Ovary (tissue), 9 donors: ENCODE results near the gene KPNA4. TPM values are rescaled to one million over a fixed set of nuclear protein-coding genes. Genes with fewer than 3 reads are reported as not detected.
"Not testable (repeated sequence)": the region's sequence is repeated elsewhere in the genome, so short reads cannot be mapped to it uniquely, and the experiment has no call there.

Source experiments
- DNase-seq, 5 donors: peaks; one replicate each; pipeline ENCODE4 v3.0.0-alpha.2; 2019 to 2020
- H3K27ac ChIP-seq, 2 donors: fragments of 200-600 bp; one replicate each; pipeline versions ENCODE4 v1.5.1 to v1.8.0; 2019 to 2022
- H3K27me3 ChIP-seq: fragments of 200-600 bp; one replicate; pipeline ENCODE4 v1.8.0; 2022
- H3K36me3 ChIP-seq: fragments of 200-600 bp; sonication (generic); one replicate; pipeline ENCODE4 v1.5.1; 2019
- H3K4me1 ChIP-seq: one replicate; pipeline ENCODE4 v1.8.1; 2013; ENCODE audit warnings: mild to moderate bottlenecking, moderate library complexity; ENCODE audit not compliant: insufficient read depth
- H3K4me3 ChIP-seq: fragments of 200-600 bp; sonication (generic); one replicate; pipeline ENCODE4 v1.5.1; 2017
- H3K9me3 ChIP-seq, 2 donors: fragments of 200-600 bp in 1 of 2; sonication (generic) in 1 of 2; one replicate each; pipeline versions ENCODE4 v1.5.1 to v1.8.1; 2013 to 2019; ENCODE audit warnings: mild to moderate bottlenecking in 1 of 2, moderate library complexity in 1 of 2
- EP300 ChIP-seq: sonication (generic); formaldehyde crosslinking; IDR thresholded peaks from one replicate; pipeline ENCODE4 v1.6.1; 2017; ENCODE audit warnings: antibody characterized with exemption
- POLR2A ChIP-seq: fragments of 450-650 bp; IDR thresholded peaks from one replicate; pipeline ENCODE4 v1.6.1; 2017; ENCODE audit warnings: antibody characterized with exemption, mild to moderate bottlenecking, moderate library complexity
- WGBS, 3 donors: extraction: QIAGEN DNeasy Blood & Tissue Kit in 1 of 3; methylation state at CpG; one replicate each; pipeline versions ENCODE4 v1.1.5 to v1.1.7; 2013 to 2017; 5-methylcytosine and 5-hydroxymethylcytosine counted together
- intact Hi-C, 4 donors: fragments of 100-400 bp; cut with DNase I; formaldehyde crosslinking; loops; one replicate each; pipeline versions ENCODE4 v1.11.0 to v1.15.1; 2022 to 2023
- polyA plus RNA-seq, 2 donors: library from polyadenylated mRNA; stranded (reverse); fragments of 200-250 nt in 1 of 2; fragments of 350-450 nt in 1 of 2; fragmentation: Illumina TruSeq in 1 of 2; extraction: RNeasy Lipid Tissue Mini Kit (QIAGEN cat#74804) in 1 of 2; gene quantifications; one replicate each; pipeline ENCODE4 v1.2.3, GENCODE V29; 2013 to 2014
- total RNA-seq, 7 donors: library from RNA; depleted of rRNA in 2 of 7; stranded (reverse); fragments of >200 nt in 2 of 7; fragmentation: NEBNext Ultra II Directional in 3 of 7; extraction: Animal tissue kit (Norgen Biotek cat#: 25700) in 3 of 7; gene quantifications; one replicate each; pipeline versions ENCODE4 v1.1.0 to v1.2.4, GENCODE V29; 2016 to 2023
- TF ChIP-seq, protein P1 (sequence below), 3 donors: fragments of 450-650 bp in 2 of 3; fragments of 200-600 bp in 1 of 3; IDR thresholded peaks; one replicate each; pipeline versions ENCODE4 v1.5.1 to v1.8.0; 2016 to 2022; ENCODE audit warnings: antibody characterized with exemption in 3 of 3, mild to moderate bottlenecking in 1 of 3
- donor health status: DM: no; HTN: no; CAD: no; lungs with moderate emphysema.
- donor health status: DM: no; HTN: no; CAD: no.
- donor health status: Bipolar disorder and iron deficiency.
- donor health status: DM: yes; HTN: yes; CAD: no.
- donor health status: DM: no; HTN: no; CAD: no.
- donor health status: DM: yes; HTN: yes; CAD: no.

Gene KPNA4
- total and polyA plus RNA-seq, 9 donors = 11.4 to 64.0 (median 36.8) TPM

DNA sequence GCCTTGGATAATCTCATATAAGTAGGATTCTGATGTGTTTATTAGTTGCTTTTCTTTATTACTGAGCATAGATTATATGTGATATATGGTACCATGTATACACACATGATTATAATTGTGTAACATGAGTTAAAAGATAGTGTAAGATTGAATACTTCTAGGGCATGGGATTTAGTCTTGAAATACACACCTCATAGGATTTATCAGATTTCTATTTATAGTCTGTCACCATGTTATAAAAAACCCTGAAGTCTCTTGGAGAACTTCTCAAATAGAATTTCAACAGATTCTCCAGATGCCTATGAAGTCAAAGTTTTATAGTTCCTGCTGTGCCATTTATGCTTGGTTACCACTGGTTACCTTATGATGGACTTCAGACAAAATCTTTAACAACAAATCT lies 11.2 kb upstream of the KPNA4 start:
- Histone ChIP-seq H3K27ac (no peak overlapping the region), H3K4me1 (no peaks in the 10 kb centered on the region), H3K4me3 (no peak overlapping the region), H3K9me3 (peaks cover 0 to 6% of the 10 kb centered on the region in 2 donors), H3K36me3 (no peaks in the 10 kb centered on the region), H3K27me3 (no peaks in the 10 kb centered on the region)
- intact Hi-C loops = no loop called here
- TF ChIP-seq POLR2A (no peak), EP300 (no peak)
- TF ChIP-seq, protein P1, sequence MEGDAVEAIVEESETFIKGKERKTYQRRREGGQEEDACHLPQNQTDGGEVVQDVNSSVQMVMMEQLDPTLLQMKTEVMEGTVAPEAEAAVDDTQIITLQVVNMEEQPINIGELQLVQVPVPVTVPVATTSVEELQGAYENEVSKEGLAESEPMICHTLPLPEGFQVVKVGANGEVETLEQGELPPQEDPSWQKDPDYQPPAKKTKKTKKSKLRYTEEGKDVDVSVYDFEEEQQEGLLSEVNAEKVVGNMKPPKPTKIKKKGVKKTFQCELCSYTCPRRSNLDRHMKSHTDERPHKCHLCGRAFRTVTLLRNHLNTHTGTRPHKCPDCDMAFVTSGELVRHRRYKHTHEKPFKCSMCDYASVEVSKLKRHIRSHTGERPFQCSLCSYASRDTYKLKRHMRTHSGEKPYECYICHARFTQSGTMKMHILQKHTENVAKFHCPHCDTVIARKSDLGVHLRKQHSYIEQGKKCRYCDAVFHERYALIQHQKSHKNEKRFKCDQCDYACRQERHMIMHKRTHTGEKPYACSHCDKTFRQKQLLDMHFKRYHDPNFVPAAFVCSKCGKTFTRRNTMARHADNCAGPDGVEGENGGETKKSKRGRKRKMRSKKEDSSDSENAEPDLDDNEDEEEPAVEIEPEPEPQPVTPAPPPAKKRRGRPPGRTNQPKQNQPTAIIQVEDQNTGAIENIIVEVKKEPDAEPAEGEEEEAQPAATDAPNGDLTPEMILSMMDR (IDR thresholded peaks at IDR 0.05) = no peak
- DNase-seq = no peak

DNA sequence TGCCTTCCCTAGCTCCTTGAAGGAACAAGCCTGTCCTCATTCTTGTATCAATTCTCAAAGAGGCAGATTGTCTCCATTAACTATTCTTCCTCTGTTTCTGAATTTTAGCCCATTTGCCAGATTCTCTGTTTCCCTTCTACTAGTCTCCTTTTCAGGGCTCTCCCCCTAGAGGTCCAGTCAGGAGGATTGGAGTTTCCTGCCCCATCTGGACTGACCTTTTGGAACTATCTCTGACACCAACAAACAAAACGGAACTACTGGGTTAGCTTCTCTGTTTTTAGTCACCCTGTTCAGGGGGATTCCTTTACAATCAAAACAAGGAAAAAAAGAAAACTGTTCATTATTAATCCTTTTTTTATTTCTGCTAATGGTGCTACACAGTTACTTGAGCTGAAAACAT lies 10.2 kb upstream of the KPNA4 start:
- Histone ChIP-seq H3K4me1 (no peaks in the 10 kb centered on the region), H3K27me3 (no peaks in the 10 kb centered on the region), H3K36me3 (no peaks in the 10 kb centered on the region), H3K27ac (no peak overlapping the region), H3K4me3 (no peak overlapping the region), H3K9me3 (peaks cover 0 to under 1% of the 10 kb centered on the region in 2 donors)
- WGBS, 3 donors = 40 to 72% (median 56%) methylated on average over 1 of the region's 1 CpG
- intact Hi-C loops = no loop called here
- TF ChIP-seq, protein P1 (IDR thresholded peaks at IDR 0.05) = no peak
- TF ChIP-seq POLR2A (no peak), EP300 (no peak)
- DNase-seq = no peak

DNA sequence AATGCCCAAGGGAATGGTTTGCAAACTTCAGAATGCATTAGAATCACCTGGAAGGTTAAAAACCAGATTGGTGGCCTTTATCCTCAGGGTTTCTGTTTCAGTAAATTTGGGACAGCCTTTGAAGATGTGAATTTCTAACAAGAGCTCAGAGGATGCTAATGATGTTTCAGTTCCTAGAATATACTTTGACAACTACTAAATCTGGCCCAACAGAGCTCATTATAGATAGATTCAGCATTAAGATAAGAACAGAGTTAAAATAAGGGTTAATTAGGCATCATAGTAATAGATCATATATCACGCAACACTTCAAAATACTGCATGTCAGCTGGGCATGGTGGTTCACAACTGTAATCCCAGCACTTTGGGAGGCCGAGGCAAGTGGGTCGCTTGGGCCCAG lies 9.3 kb upstream of the KPNA4 start:
- Histone ChIP-seq H3K36me3 (no peaks in the 10 kb centered on the region), H3K27ac (no peak overlapping the region), H3K4me1 (no peaks in the 10 kb centered on the region), H3K27me3 (no peaks in the 10 kb centered on the region), H3K4me3 (no peak overlapping the region), H3K9me3 (no peaks in the 10 kb centered on the region)
- DNase-seq = no peak
- no peak for TF ChIP-seq POLR2A
- TF ChIP-seq, protein P1 (IDR thresholded peaks at IDR 0.05) = no peak
- no peak for TF ChIP-seq EP300
- WGBS, 3 donors = 82 to 92% (median 92%) methylated on average over 3 of the region's 3 CpGs
- intact Hi-C loops = no loop called here

DNA sequence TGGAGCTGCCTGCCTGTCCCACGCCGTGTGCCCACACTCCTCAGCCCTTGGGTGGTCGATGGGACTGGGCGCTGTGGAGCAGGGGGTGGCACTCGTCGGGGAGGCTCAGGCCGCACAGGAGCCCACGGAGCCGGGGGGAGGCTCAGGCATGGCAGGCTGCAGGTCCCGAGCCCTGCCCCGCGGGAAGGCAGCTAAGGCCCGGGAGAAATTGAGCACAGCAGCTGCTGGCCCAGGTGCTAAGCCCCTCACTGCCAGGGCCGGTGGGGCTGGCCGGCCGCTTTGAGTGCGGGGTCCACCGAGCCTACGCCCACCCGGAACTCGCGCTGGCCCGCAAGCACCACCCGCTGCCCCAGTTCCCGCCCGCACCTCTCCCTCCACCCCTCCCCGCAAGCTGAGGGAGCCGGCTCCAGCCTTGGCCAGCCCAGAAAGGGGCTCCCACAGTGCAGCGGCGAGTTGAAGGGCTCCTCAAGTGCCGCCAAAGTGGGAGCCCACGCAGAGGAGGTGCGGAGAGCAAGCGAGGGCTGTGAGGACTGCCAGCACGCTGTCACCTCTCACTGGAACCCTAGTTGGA lies 8.7 kb upstream of the KPNA4 start:
- 95 to 98% (median 98%) methylated on average over 32 to 35 of the region's 35 CpGs for WGBS, 3 donors
- H3K27me3 ChIP-seq, DNase-seq, H3K27ac ChIP-seq, H3K9me3 ChIP-seq, H3K4me1 ChIP-seq, H3K4me3 ChIP-seq, intact Hi-C loops, H3K36me3 ChIP-seq: not testable (repeated sequence)

DNA sequence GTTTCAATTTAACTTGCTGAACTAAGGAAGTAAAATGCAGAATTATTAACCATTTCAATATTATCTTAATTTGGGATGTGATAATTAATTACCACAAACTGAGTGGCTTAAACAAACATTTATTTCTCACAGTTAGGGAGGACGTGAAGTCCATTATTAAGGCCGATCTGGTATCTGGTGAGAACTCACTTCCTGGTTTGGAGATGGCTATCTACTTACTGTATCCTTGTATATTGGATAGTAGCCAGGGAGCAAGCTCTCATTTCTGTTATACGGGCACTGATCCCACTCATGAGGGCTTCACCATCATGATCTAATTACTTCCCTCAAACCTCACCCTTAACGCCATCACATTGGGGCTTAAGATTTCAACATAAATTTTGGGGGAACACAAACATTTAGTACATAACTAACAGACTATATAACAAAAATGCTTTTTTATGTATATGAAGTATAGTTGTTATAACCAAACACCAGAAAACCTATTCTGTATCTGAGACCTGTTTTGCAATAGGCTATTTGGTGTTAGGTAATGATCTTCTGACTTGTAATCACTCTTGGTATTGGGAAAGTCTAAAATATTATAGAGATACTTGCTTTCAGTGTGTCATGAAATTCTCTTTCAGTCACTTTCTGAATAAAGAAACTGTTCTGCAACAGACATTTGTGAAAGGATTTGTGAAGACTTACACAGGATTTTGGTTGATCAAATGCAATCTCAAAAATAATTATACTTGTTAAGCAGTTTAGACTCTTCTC lies 4.7 kb upstream of the KPNA4 start:
- 90 to 93% (median 91%) methylated on average over 4 of the region's 4 CpGs for WGBS, 3 donors
- TF ChIP-seq POLR2A = no peak
- TF ChIP-seq EP300 = no peak
- TF ChIP-seq, protein P1 (IDR thresholded peaks at IDR 0.05) = no peak
- DNase-seq = no peak
- no peaks in the 10 kb centered on the region for H3K36me3 ChIP-seq
- H3K4me3 ChIP-seq = no peak overlapping the region
- H3K4me1 ChIP-seq = no peaks in the 10 kb centered on the region
- no peaks in the 10 kb centered on the region for H3K27me3 ChIP-seq
- no peaks in the 10 kb centered on the region for H3K9me3 ChIP-seq
- no peak overlapping the region for H3K27ac ChIP-seq
- intact Hi-C loops = loop anchor here in 2 of 4 donors (10.0 kb wide), 1 partner anchor 185 kb away; the partner anchor contains the start of gene PPM1L (in 2 of the 2)
